GM12878 (cell line): ENCODE measurements around the gene ULK4. TPM values are rescaled to one million over a fixed set of nuclear protein-coding genes. Genes with fewer than 3 reads are reported as not detected.

ENCODE experiments used
- ATAC-seq: fragments of 200-7000 bp; cut with Tn5 transposase; 3 replicates; pipeline ENCODE4 v1.9.1; 2020; ENCODE audit warnings: mild to moderate bottlenecking, moderate library complexity
- BruUV-seq: library from RNA; stranded (reverse); fragments of 400-500 nt; replicated peaks from 2 replicates; lab custom pipeline; 2021; lab: Mats Ljungman, UMichigan
- CTCF ChIA-PET: fragments of 300-600 bp; sonication (Branson Sonifier 250); formaldehyde crosslinking; extraction: SDS; loops from one replicate; lab custom pipeline; 2021; ENCODE audit warnings: inconsistent platforms; lab: Yijun Ruan, JAX
- POLR2A ChIA-PET: fragments of 350-600 bp; formaldehyde crosslinking; extraction: SDS; loops from one replicate; lab custom pipeline; 2021; ENCODE audit warnings: inconsistent platforms; lab: Charles Lee
- RAD21 ChIA-PET: fragments of 300-600 bp; sonication (Branson Sonifier 250); formaldehyde crosslinking; loops from one replicate; lab custom pipeline; 2023; ENCODE audit warnings: antibody characterized with exemption; ENCODE audit not compliant: unreplicated experiment; lab: Charles Lee
- SMC1A ChIA-PET: fragments of 300-600 bp; sonication (Branson Sonifier 250); formaldehyde crosslinking; loops from one replicate; lab custom pipeline; 2023; ENCODE audit not compliant: unreplicated experiment, uncharacterized antibody; lab: Charles Lee
- DNase-seq: peaks from one replicate; pipeline ENCODE4 v3.0.0-alpha.2; 2011; ENCODE audit warnings: low read depth, low spot score
- FAIRE-seq: peaks from 3 replicates; lab custom pipeline; 2011; peaks lifted over from hg19 to GRCh38; lab: Jason Lieb, UNC
- H2AFZ ChIP-seq: 2 replicates; pipeline ENCODE4 v1.6.0; 2011; ENCODE audit warnings: low read depth, low read length, control low read depth; ENCODE audit not compliant: control insufficient read depth
- H3K27ac ChIP-seq: 2 replicates; pipeline ENCODE4 v1.5.1; 2011; ENCODE audit warnings: control low read depth; ENCODE audit not compliant: control insufficient read depth, insufficient read depth
- H3K27me3 ChIP-seq, 2 experiments: replicated peaks in 1 of 2; 2 replicates each; pipeline versions ENCODE4 v1.6.0 to v1.6.1; 2011; ENCODE audit warnings: low read length in 1 of 2; ENCODE audit not compliant: control insufficient read depth in 2 of 2, insufficient read depth in 2 of 2
- H3K36me3 ChIP-seq, 2 experiments: 2 replicates each; pipeline ENCODE4 v1.5.1; 2011; ENCODE audit warnings: low read length in 1 of 2; ENCODE audit not compliant: control insufficient read depth in 2 of 2, insufficient read depth in 2 of 2
- H3K4me1 ChIP-seq: 2 replicates; pipeline ENCODE4 v1.6.1; 2011; ENCODE audit warnings: mild to moderate bottlenecking, low read length, moderate library complexity, mixed read lengths; ENCODE audit not compliant: control insufficient read depth, insufficient read depth
- H3K4me2 ChIP-seq: 2 replicates; pipeline ENCODE4 v1.6.0; 2011; ENCODE audit warnings: control low read depth; ENCODE audit not compliant: control insufficient read depth, insufficient read depth
- H3K4me3 ChIP-seq: fragments of 200-600 bp; sonication (generic); 2 replicates; pipeline ENCODE4 v1.5.1; 2016
- H3K79me2 ChIP-seq: 2 replicates; pipeline ENCODE4 v1.6.0; 2011; ENCODE audit warnings: low read length; ENCODE audit not compliant: control insufficient read depth, insufficient read depth
- H3K9ac ChIP-seq: 2 replicates; pipeline ENCODE4 v1.8.0; 2011; ENCODE audit warnings: low read length, control low read depth, mixed read lengths; ENCODE audit not compliant: control insufficient read depth, insufficient read depth
- H3K9me3 ChIP-seq: replicated peaks from 3 replicates; pipeline ENCODE4 v1.5.1; 2011; ENCODE audit warnings: mild to moderate bottlenecking, low read length; ENCODE audit not compliant: control insufficient read depth, insufficient read depth
- H4K20me1 ChIP-seq: 2 replicates; pipeline ENCODE4 v1.6.0; 2011; ENCODE audit not compliant: control insufficient read depth, insufficient read depth
- CEBPB ChIP-seq, 2 experiments: fragments of 150-350 bp in 1 of 2; IDR thresholded peaks; 2 replicates each; pipeline ENCODE4 v1.6.1; 2012 to 2014; ENCODE audit warnings: low read depth in 2 of 2, low read length in 2 of 2, borderline replicate concordance in 1 of 2, inconsistent platforms in 1 of 2
- ESRRA ChIP-seq: IDR thresholded peaks from 2 replicates; pipeline ENCODE4 v1.6.1; 2012; ENCODE audit warnings: mild to moderate bottlenecking, low read length, improper control_type of control experiment
- EZH2 ChIP-seq: IDR thresholded peaks from 2 replicates; pipeline ENCODE4 v1.6.1; 2012; ENCODE audit warnings: low read depth, mild to moderate bottlenecking, control low read depth, inconsistent platforms, low read length, borderline replicate concordance; ENCODE audit not compliant: control insufficient read depth
- FOS ChIP-seq: IDR thresholded peaks from 3 replicates; pipeline ENCODE4 v1.6.1; 2011; ENCODE audit warnings: borderline replicate concordance; ENCODE audit not compliant: insufficient read length; ENCODE audit errors: extremely low read depth
- GABPA ChIP-seq: IDR thresholded peaks from 2 replicates; pipeline ENCODE4 v1.6.1; 2014; ENCODE audit warnings: antibody characterized with exemption, low read depth, mild to moderate bottlenecking, inconsistent platforms
- IKZF2 ChIP-seq, 2 experiments: fragments of 450-650 bp; IDR thresholded peaks; 2 replicates each; pipeline ENCODE4 v1.6.1; 2017; ENCODE audit warnings: mild to moderate bottlenecking in 2 of 2, moderate library complexity in 2 of 2
- MXI1 ChIP-seq: fragments of 150-350 bp; IDR thresholded peaks from 2 replicates; pipeline ENCODE4 v1.6.1; 2011; ENCODE audit warnings: low read depth, mild to moderate bottlenecking, inconsistent platforms, low read length, improper control_type of control experiment
- MYB ChIP-seq: fragments of 150-350 bp; IDR thresholded peaks from 2 replicates; pipeline ENCODE4 v1.6.1; 2014; ENCODE audit warnings: mild to moderate bottlenecking, low read depth, low read length, borderline replicate concordance
- NBN ChIP-seq: fragments of 450-650 bp; IDR thresholded peaks from 2 replicates; pipeline ENCODE4 v1.6.1; 2016
- POU2F2 ChIP-seq: IDR thresholded peaks from 3 replicates; pipeline ENCODE4 v1.6.1; 2011; ENCODE audit warnings: low read depth, mild to moderate bottlenecking, low read length, borderline replicate concordance
- SIN3A ChIP-seq: IDR thresholded peaks from 2 replicates; pipeline ENCODE4 v1.6.1; 2012; ENCODE audit warnings: low read depth, low read length, improper control_type of control experiment
- STAT1 ChIP-seq: fragments of 450-650 bp; conservative IDR thresholded peaks from 2 replicates; pipeline ENCODE4 v1.6.1; 2014; ENCODE audit warnings: antibody characterized with exemption, mild to moderate bottlenecking
- STAT3 ChIP-seq: IDR thresholded peaks from 2 replicates; pipeline ENCODE4 v1.6.1; 2011; ENCODE audit warnings: low read depth, low read length, improper control_type of control experiment
- TAF1 ChIP-seq: IDR thresholded peaks from 2 replicates; pipeline ENCODE4 v1.6.1; 2011; ENCODE audit warnings: mild to moderate bottlenecking, low read depth, low read length, borderline replicate concordance
- TCF3 ChIP-seq: IDR thresholded peaks from 2 replicates; pipeline ENCODE4 v1.6.1; 2012; ENCODE audit warnings: low read depth, mild to moderate bottlenecking, low read length, borderline replicate concordance; ENCODE audit not compliant: insufficient read depth
- WRNIP1 ChIP-seq: IDR thresholded peaks from 2 replicates; pipeline ENCODE4 v1.6.1; 2011; ENCODE audit warnings: low read depth, low read length, improper control_type of control experiment, borderline replicate concordance
- ZNF24 ChIP-seq: fragments of 450-650 bp; IDR thresholded peaks from 2 replicates; pipeline ENCODE4 v1.6.1; 2017; ENCODE audit warnings: antibody characterized with exemption, mild to moderate bottlenecking
- ZSCAN29 ChIP-seq: fragments of 450-650 bp; IDR thresholded peaks from 2 replicates; pipeline ENCODE4 v1.6.1; 2017; ENCODE audit warnings: mild to moderate bottlenecking, moderate library complexity
- WGBS: methylation state at CpG from one replicate; pipeline ENCODE4 v1.1.6; 2016; ENCODE audit warnings: low lambda C conversion rate; ENCODE audit not compliant: insufficient replicate concordance, insufficient coverage; ENCODE audit errors: missing lambda C conversion rate; 5-methylcytosine and 5-hydroxymethylcytosine counted together
- in situ Hi-C: fragments of 300-500 bp; cut with MboI; formaldehyde crosslinking; loops from 9 replicates; pipeline ENCODE4 v1.14.3; 2018; ENCODE audit warnings: mixed read lengths
- intact Hi-C: fragments of 100-400 bp; cut with micrococcal nuclease; formaldehyde crosslinking; loops from one replicate; pipeline ENCODE4 v1.14.2; 2022; ENCODE audit not compliant: unreplicated experiment
- polyA plus RNA-seq, 11 experiments: library from polyadenylated mRNA; depleted of rRNA in 4 of 11; unstranded in 6 of 11; stranded (reverse) in 5 of 11; fragments of >200 nt; fragmentation: Nextera tagmentation in 4 of 11; fragmentation: Illumina TruSeq in 1 of 11; extraction: Ambion mirVana in 4 of 11; extraction: Trizol in 1 of 11; gene quantifications; 1 replicate in 1 of 11; 2 replicates in 10 of 11; pipeline versions ENCODE4 v1.2.1 to v1.2.3, GENCODE V29; 2011 to 2016; ENCODE audit warnings: inconsistent platforms in 2 of 11, missing spikeins in 2 of 11, low read depth in 1 of 11
- total RNA-seq, 4 experiments: library from RNA; depleted of rRNA in 3 of 4; stranded (reverse); fragments of >200 nt in 3 of 4; fragmentation: Illumina TruSeq in 1 of 4; extraction: Trizol in 1 of 4; gene quantifications; 2 replicates each; pipeline versions ENCODE4 v1.2.1 to v1.2.3, GENCODE V29; 2013 to 2021
- TF ChIP-seq, protein P1 (sequence below): fragments of 450-650 bp; IDR thresholded peaks from 2 replicates; pipeline ENCODE4 v1.6.1; 2017; ENCODE audit warnings: mild to moderate bottlenecking, moderate library complexity
- TF ChIP-seq, protein P2 (sequence below): fragments of 450-650 bp; IDR thresholded peaks from 2 replicates; pipeline ENCODE4 v1.6.1; 2016; ENCODE audit warnings: mild to moderate bottlenecking

Gene ULK4
- total and polyA plus RNA-seq, 10 of the 15 experiments (the other 5 are each of a cell fraction or from before 2014, with no cell fraction given): 3.5 to 7.6 (median 6.3) TPM

DNA sequence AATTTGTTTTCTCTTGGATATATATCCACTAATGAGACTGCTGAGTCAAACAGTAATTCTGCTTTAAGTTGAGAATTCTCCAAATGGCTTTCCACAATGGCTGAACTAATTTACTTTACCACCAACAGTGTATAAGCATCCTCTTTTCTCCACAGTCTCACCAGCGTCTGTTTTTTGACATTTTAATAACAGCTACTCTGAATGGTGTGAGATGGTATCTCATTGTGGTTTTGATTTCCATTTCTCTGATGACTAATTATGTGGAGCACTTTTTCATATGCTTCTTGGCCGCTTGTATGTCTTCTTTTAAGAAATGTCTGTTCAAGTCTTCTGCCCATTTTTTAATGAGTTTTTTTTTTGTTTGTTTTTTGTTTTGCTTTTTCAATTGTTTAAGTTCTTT, 556.4 kb downstream of the ULK4 start:
- Histone ChIP-seq H4K20me1 (no peaks in the 10 kb centered on the region), H3K79me2 (no peaks in the 10 kb centered on the region), H3K27me3 (no peaks in the 10 kb centered on the region), H3K9ac (no peak overlapping the region), H3K4me2 (no peak overlapping the region), H3K4me1 (no peaks in the 10 kb centered on the region), H3K9me3 (no peaks in the 10 kb centered on the region), H3K4me3 (no peak overlapping the region), H2AFZ (no peak overlapping the region), H3K27ac (no peak overlapping the region), H3K36me3 (no peaks in the 10 kb centered on the region)
- no TSS peak for BruUV-seq
- POLR2A ChIA-PET: no interaction called here
- DNase-seq: no peak
- no peak for FAIRE-seq
- TF ChIP-seq ZSCAN29 (no peak), CEBPB (IDR thresholded peaks at IDR 0.05; ENCODE audit: borderline replicate concordance in 1 of 2, low read depth in 2 of 2, low read length in 2 of 2) (no peak), STAT1 (no peak), FOS (no peak), POU2F2 (no peak), MYB (no peak), SIN3A (no peak), IKZF2 (IDR thresholded peaks at IDR 0.05) (no peak), NBN (no peak), TCF3 (no peak), STAT3 (no peak), EZH2 (no peak), WRNIP1 (no peak), GABPA (no peak), ZNF24 (no peak), ESRRA (no peak), TAF1 (no peak), MXI1 (no peak)
- TF ChIP-seq, protein P1, sequence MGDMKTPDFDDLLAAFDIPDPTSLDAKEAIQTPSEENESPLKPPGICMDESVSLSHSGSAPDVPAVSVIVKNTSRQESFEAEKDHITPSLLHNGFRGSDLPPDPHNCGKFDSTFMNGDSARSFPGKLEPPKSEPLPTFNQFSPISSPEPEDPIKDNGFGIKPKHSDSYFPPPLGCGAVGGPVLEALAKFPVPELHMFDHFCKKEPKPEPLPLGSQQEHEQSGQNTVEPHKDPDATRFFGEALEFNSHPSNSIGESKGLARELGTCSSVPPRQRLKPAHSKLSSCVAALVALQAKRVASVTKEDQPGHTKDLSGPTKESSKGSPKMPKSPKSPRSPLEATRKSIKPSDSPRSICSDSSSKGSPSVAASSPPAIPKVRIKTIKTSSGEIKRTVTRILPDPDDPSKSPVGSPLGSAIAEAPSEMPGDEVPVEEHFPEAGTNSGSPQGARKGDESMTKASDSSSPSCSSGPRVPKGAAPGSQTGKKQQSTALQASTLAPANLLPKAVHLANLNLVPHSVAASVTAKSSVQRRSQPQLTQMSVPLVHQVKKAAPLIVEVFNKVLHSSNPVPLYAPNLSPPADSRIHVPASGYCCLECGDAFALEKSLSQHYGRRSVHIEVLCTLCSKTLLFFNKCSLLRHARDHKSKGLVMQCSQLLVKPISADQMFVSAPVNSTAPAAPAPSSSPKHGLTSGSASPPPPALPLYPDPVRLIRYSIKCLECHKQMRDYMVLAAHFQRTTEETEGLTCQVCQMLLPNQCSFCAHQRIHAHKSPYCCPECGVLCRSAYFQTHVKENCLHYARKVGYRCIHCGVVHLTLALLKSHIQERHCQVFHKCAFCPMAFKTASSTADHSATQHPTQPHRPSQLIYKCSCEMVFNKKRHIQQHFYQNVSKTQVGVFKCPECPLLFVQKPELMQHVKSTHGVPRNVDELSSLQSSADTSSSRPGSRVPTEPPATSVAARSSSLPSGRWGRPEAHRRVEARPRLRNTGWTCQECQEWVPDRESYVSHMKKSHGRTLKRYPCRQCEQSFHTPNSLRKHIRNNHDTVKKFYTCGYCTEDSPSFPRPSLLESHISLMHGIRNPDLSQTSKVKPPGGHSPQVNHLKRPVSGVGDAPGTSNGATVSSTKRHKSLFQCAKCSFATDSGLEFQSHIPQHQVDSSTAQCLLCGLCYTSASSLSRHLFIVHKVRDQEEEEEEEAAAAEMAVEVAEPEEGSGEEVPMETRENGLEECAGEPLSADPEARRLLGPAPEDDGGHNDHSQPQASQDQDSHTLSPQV: no peak
- TF ChIP-seq, protein P2, sequence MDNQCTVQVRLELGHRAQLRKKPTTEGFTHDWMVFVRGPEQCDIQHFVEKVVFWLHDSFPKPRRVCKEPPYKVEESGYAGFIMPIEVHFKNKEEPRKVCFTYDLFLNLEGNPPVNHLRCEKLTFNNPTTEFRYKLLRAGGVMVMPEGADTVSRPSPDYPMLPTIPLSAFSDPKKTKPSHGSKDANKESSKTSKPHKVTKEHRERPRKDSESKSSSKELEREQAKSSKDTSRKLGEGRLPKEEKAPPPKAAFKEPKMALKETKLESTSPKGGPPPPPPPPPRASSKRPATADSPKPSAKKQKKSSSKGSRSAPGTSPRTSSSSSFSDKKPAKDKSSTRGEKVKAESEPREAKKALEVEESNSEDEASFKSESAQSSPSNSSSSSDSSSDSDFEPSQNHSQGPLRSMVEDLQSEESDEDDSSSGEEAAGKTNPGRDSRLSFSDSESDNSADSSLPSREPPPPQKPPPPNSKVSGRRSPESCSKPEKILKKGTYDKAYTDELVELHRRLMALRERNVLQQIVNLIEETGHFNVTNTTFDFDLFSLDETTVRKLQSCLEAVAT: no peak
- SMC1A ChIA-PET: interaction anchor here (1.3 kb wide), 1 partner anchor 34 kb away, joined by 4 read pairs; no protein-coding TSS in a partner anchor
- no peak for ATAC-seq
- CTCF ChIA-PET: no interaction called here
- RAD21 ChIA-PET: no interaction called here
- intact Hi-C loops (no loop called here), in situ Hi-C loops (no loop called here)
- WGBS: 18% methylated on average over 2 of the region's 2 CpGs
